DMS153 treated with DMSO at 0.1 percent for 48 hours (cell line): ENCODE measurements around the gene FAM193A.
"Not testable (repeated sequence)": the region's sequence is repeated elsewhere in the genome, so short reads cannot be mapped to it uniquely, and the experiment has no call there.

ENCODE experiments used
- DNase-seq: peaks from one replicate; lab custom pipeline; 2025; ENCODE audit not compliant: unreplicated experiment; lab: John Stamatoyannopoulos, UW

FAM193A gene

GRCh38 chr4:2647403-2648158 lies 111.1 kb downstream of the FAM193A start:
- no peak for DNase-seq

GRCh38 chr4:2648159-2648814 lies 111.8 kb downstream of the FAM193A start:
- no peak for DNase-seq

GRCh38 chr4:2649604-2650114 lies 113.2 kb downstream of the FAM193A start:
- no peak for DNase-seq

GRCh38 chr4:2650276-2650675 lies 113.8 kb downstream of the FAM193A start:
- no peak for DNase-seq

- DNase-seq = no peak
Observed at GRCh38 chr4:2651546-2651945, 115.1 kb downstream of the FAM193A start.

- DNase-seq = no peak
Observed at GRCh38 chr4:2651998-2652397, 115.6 kb downstream of the FAM193A start.

GRCh38 chr4:2652415-2653160 lies 116.1 kb downstream of the FAM193A start:
- no peak for DNase-seq

- DNase-seq = no peak
Observed at GRCh38 chr4:2660596-2661211, 124.3 kb downstream of the FAM193A start.

GRCh38 chr4:2662598-2662997 lies 126.2 kb downstream of the FAM193A start:
- no peak for DNase-seq

GRCh38 chr4:2663275-2663674 lies 126.8 kb downstream of the FAM193A start:
- no peak for DNase-seq

GRCh38 chr4:2666722-2667247 lies 130.3 kb downstream of the FAM193A start:
- no peak for DNase-seq

GRCh38 chr4:2667428-2667827 lies 131.0 kb downstream of the FAM193A start:
- no peak for DNase-seq

- no peak for DNase-seq
Observed at GRCh38 chr4:2671267-2671895, 134.9 kb downstream of the FAM193A start.

GRCh38 chr4:2672082-2672481 lies 135.6 kb downstream of the FAM193A start:
- no peak for DNase-seq

GRCh38 chr4:2672700-2673099 lies 136.3 kb downstream of the FAM193A start:
- no peak for DNase-seq

- DNase-seq = no peak
Observed at GRCh38 chr4:2673157-2673556, 136.7 kb downstream of the FAM193A start.

GRCh38 chr4:2679762-2680161 lies 143.3 kb downstream of the FAM193A start:
- not testable (repeated sequence) for DNase-seq

- DNase-seq = no peak
Observed at GRCh38 chr4:2684486-2684885, 148.0 kb downstream of the FAM193A start.

GRCh38 chr4:2685541-2685940 lies 149.1 kb downstream of the FAM193A start:
- DNase-seq = no peak
